SH-SY5Y (cell line): ENCODE measurements around the gene BCL11A.
A peak's percentile ranks its signal among the peaks of the same experiment; 100 is the strongest.

Experiments used
- GATA2 ChIP-seq: IDR thresholded peaks from 2 replicates; pipeline ENCODE4 v1.6.1; 2011; ENCODE audit warnings: mild to moderate bottlenecking, low read depth, low read length
- GATA3 ChIP-seq: IDR thresholded peaks from 2 replicates; pipeline ENCODE4 v1.6.1; 2011; ENCODE audit warnings: low read depth, mild to moderate bottlenecking, low read length, moderate library complexity

Gene BCL11A

GRCh38 chr2:60529785-60530627 lies 23.4 kb downstream of the BCL11A start:
- peak; percentile 20; the same call in 1 of the 2 replicates for TF ChIP-seq GATA2
- no peak for TF ChIP-seq GATA3

- TF ChIP-seq GATA3: no peak
- no peak for TF ChIP-seq GATA2
These were observed 24.2 kb downstream of the BCL11A start for GRCh38 chr2:60529136-60529784.

GRCh38 chr2:60528281-60529020 lies 25.0 kb downstream of the BCL11A start:
- TF ChIP-seq GATA3: no peak
- no peak for TF ChIP-seq GATA2

- TF ChIP-seq GATA2 (no peak), GATA3 (no peak)
These were observed 25.7 kb downstream of the BCL11A start for GRCh38 chr2:60527762-60528161.

GRCh38 chr2:60526623-60527022 lies 26.8 kb downstream of the BCL11A start:
- TF ChIP-seq GATA2 (no peak), GATA3 (no peak)

GRCh38 chr2:60525899-60526298 lies 27.6 kb downstream of the BCL11A start:
- no peak for TF ChIP-seq GATA3
- TF ChIP-seq GATA2: no peak

- TF ChIP-seq GATA3 (no peak), GATA2 (no peak)
These were observed 28.6 kb downstream of the BCL11A start for GRCh38 chr2:60524874-60525273.

- TF ChIP-seq GATA3 (no peak), GATA2 (no peak)
These were observed 29.5 kb downstream of the BCL11A start for GRCh38 chr2:60523963-60524362.

- TF ChIP-seq GATA3 (no peak), GATA2 (no peak)
These were observed 31.0 kb downstream of the BCL11A start for GRCh38 chr2:60522462-60522861.

GRCh38 chr2:60521626-60522025 lies 31.8 kb downstream of the BCL11A start:
- TF ChIP-seq GATA3 (no peak), GATA2 (no peak)

GRCh38 chr2:60520917-60521539 lies 32.4 kb downstream of the BCL11A start:
- no peak for TF ChIP-seq GATA2
- no peak for TF ChIP-seq GATA3

- TF ChIP-seq GATA3 (no peak), GATA2 (no peak)
These were observed 33.1 kb downstream of the BCL11A start for GRCh38 chr2:60520151-60520876.

GRCh38 chr2:60519231-60519863 lies 34.1 kb downstream of the BCL11A start:
- TF ChIP-seq GATA2 (no peak), GATA3 (no peak)
